Heart left ventricle (tissue), 16 donors: ENCODE data around the gene PHACTR3. TPM values are rescaled to one million over a fixed set of nuclear protein-coding genes. Genes with fewer than 3 reads are reported as not detected.

Experiments
- ATAC-seq, 4 donors: fragments of 200-7000 bp; cut with Tn5 transposase; one replicate each; pipeline ENCODE4 v1.9.1; 2020 to 2022; ENCODE audit warnings: moderate library complexity in 4 of 4, mild to moderate bottlenecking in 3 of 4, moderate number of reproducible peaks in 1 of 4
- DNase-seq, 5 donors: peaks; one replicate each; pipeline ENCODE4 v3.0.0-alpha.2; 2020
- H3K27ac ChIP-seq, 12 donors: fragments of 200-600 bp; sonication (generic) in 4 of 12; one replicate each; pipeline versions ENCODE4 v1.5.0 to v1.8.0; 2016 to 2022; ENCODE audit warnings: mild to moderate bottlenecking in 2 of 12
- H3K27me3 ChIP-seq, 9 donors: fragments of 200-600 bp; sonication (generic) in 2 of 9; one replicate each; pipeline versions ENCODE4 v1.5.1 to v1.8.0; 2016 to 2022; ENCODE audit warnings: mild to moderate bottlenecking in 3 of 9
- H3K36me3 ChIP-seq, 9 donors: fragments of 200-600 bp; sonication (generic) in 2 of 9; one replicate each; pipeline versions ENCODE4 v1.5.0 to v1.8.0; 2018 to 2022; ENCODE audit warnings: mild to moderate bottlenecking in 2 of 9
- H3K4me1 ChIP-seq, 12 donors: fragments of 200-600 bp; sonication (generic) in 4 of 12; one replicate each; pipeline versions ENCODE4 v1.5.0 to v1.8.0; 2016 to 2022; ENCODE audit warnings: mild to moderate bottlenecking in 3 of 12
- H3K4me3 ChIP-seq, 12 donors: fragments of 200-600 bp; sonication (generic) in 4 of 12; one replicate each; pipeline versions ENCODE4 v1.5.0 to v1.8.0; 2017 to 2022; ENCODE audit warnings: mild to moderate bottlenecking in 9 of 12, moderate library complexity in 4 of 12
- H3K9me3 ChIP-seq, 12 donors: fragments of 200-600 bp; sonication (generic) in 4 of 12; one replicate each; pipeline versions ENCODE4 v1.5.0 to v1.8.0; 2016 to 2022; ENCODE audit warnings: mild to moderate bottlenecking in 1 of 12
- CTCF ChIP-seq, 12 donors: fragments of 200-600 bp; sonication (generic) in 4 of 12; IDR thresholded peaks; one replicate each; pipeline versions ENCODE4 v1.5.0 to v1.8.0; 2018 to 2022; ENCODE audit warnings: antibody characterized with exemption in 12 of 12, mild to moderate bottlenecking in 5 of 12
- POLR2A ChIP-seq, 2 donors: fragments of 450-650 bp; IDR thresholded peaks; one replicate each; pipeline ENCODE4 v1.6.1; 2017; ENCODE audit warnings: antibody characterized with exemption in 2 of 2, mild to moderate bottlenecking in 2 of 2, moderate library complexity in 2 of 2
- WGBS, 4 donors: extraction: QIAGEN DNeasy Blood & Tissue Kit in 2 of 4; methylation state at CpG; one replicate each; pipeline versions ENCODE4 v1.1.5 to v1.1.7; 2013 to 2018; 5-methylcytosine and 5-hydroxymethylcytosine counted together
- intact Hi-C, 10 donors: fragments of 100-400 bp; cut with DNase I; formaldehyde crosslinking; loops; one replicate each; pipeline versions ENCODE4 v1.11.1 to v1.14.2; 2022
- polyA plus RNA-seq, 2 donors: library from polyadenylated mRNA; stranded (reverse); fragments of 200-250 nt; gene quantifications; one replicate each; pipeline ENCODE4 v1.2.3, GENCODE V29; 2013
- total RNA-seq, 9 donors: library from RNA; depleted of rRNA in 2 of 9; stranded (reverse); fragments of >200 nt in 2 of 9; fragmentation: NEBNext Ultra II Directional in 3 of 9; extraction: Animal tissue kit (Norgen Biotek cat#: 25700) in 3 of 9; gene quantifications; one replicate each; pipeline versions ENCODE4 v1.1.0 to v1.2.4, GENCODE V29; 2016 to 2023
- donor health status: ischemic (EF 13 %, LVEDD 7.1; RV severe dilation, severe dysfunction).
- donor health status: healthy with polysubstance abuse.
- donor health status: DM: no; HTN: yes; CAD: no.
- donor health status: DM: no; HTN: no; CAD: no.
- donor health status: ischemic (EF 25% LVEDD 6.9; RV normal size, moderate dysfunction).
- donor health status: ischemic (EF 25% LVEDD 5.7; RV mildly dilated, moderate dysfunction).
- donor health status: healthy.
- donor health status: DM: yes; HTN: yes; CAD: no.
- donor health status: ischemic (EF 35%, LVEDD 5.7; RV mildly dilated, moderate dysfunction).
- donor health status: nonischemic (EF 11% LVEDD 7.7; RV severe dilation, severe dysfunction).
- donor health status: DM: yes; HTN: yes; CAD: no.
- donor health status: PGD.
- donor health status: ischemic (EF 29% LVEDD 5.4; RV normal size, mild dysfunction).
- donor health status: nonischemic (EF 23%, LVEDD 6.1; RV moderate dilation, normal function).

The PHACTR3 gene
- total and polyA plus RNA-seq, 11 donors = 0.19 to 14.6 (median 3.5) TPM

GRCh38 chr20:59708326-59708725 lies 104.0 kb downstream of the PHACTR3 start:
- ATAC-seq = no peak
- Histone ChIP-seq H3K9me3 (peaks cover 0 to 14% (median 6%) of the 10 kb centered on the region in 12 donors), H3K27ac (no peak overlapping the region), H3K36me3 (no peaks in the 10 kb centered on the region), H3K4me3 (no peak overlapping the region), H3K27me3 (peaks cover 0 to 29% (median 0%) of the 10 kb centered on the region in 9 donors), H3K4me1 (no peaks in the 10 kb centered on the region)
- DNase-seq = no peak
- WGBS, 4 donors = 62 to 86% (median 77%) methylated on average over 5 to 6 of the region's 6 CpGs
- intact Hi-C loops = loop anchor here in 1 of 10 donors (5.0 kb wide), 1 partner anchor 101 kb away; no protein-coding TSS in a partner anchor
- TF ChIP-seq CTCF (IDR thresholded peaks at IDR 0.05) (no peak), POLR2A (IDR thresholded peaks at IDR 0.05) (no peak)

DNA sequence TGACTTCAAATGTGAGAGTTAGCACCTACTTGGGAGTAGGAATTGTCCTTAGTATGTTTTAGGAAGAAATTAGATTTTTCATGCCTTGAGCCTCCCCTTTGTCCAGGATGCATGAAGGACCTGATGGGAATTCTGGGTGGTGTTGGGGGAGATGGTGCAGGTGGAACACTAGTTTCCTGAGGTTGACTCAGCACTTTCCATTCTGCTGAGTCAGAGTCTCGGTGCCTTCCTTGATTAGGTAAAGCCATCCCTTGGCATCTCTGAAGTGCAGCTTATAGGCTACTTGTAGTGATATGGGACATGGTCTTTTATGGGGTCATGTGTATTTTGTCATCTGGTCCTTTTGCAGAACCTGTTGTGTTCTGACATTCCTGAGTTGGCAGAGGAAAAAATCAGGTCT lies 105.3 kb downstream of the PHACTR3 start:
- no peak for TF ChIP-seq CTCF (IDR thresholded peaks at IDR 0.05)
- TF ChIP-seq POLR2A (IDR thresholded peaks at IDR 0.05) = no peak
- Histone ChIP-seq H3K27me3 (peaks cover 0 to 26% (median 0%) of the 10 kb centered on the region in 9 donors), H3K36me3 (no peaks in the 10 kb centered on the region), H3K9me3 (peaks cover 0 to 18% (median 6%) of the 10 kb centered on the region in 12 donors), H3K27ac (no peak overlapping the region), H3K4me1 (no peaks in the 10 kb centered on the region), H3K4me3 (no peak overlapping the region)
- intact Hi-C loops = loop anchor here in 1 of 10 donors (5.0 kb wide), 1 partner anchor 102 kb away; no protein-coding TSS in a partner anchor
- ATAC-seq (no peak), DNase-seq (no peak)
- 56 to 75% (median 62%) methylated on average over 1 of the region's 1 CpG for WGBS, 4 donors

- H3K27me3 ChIP-seq = peaks cover 0 to 55% (median 3%) of the 10 kb centered on the region in 9 donors
- H3K27ac ChIP-seq = no peak overlapping the region
- ATAC-seq (no peak), DNase-seq (no peak)
- TF ChIP-seq POLR2A (IDR thresholded peaks at IDR 0.05) (no peak), CTCF (IDR thresholded peaks at IDR 0.05) (no peak)
- H3K4me1 ChIP-seq = peaks cover 0 to 13% (median 0%) of the 10 kb centered on the region in 12 donors
- peaks cover 0 to 6% (median 0%) of the 10 kb centered on the region in 12 donors for H3K9me3 ChIP-seq
- no peaks in the 10 kb centered on the region for H3K36me3 ChIP-seq
- intact Hi-C loops = no loop called here
- H3K4me3 ChIP-seq = no peak overlapping the region
These were observed 113.7 kb downstream of the PHACTR3 start for GRCh38 chr20:59718071-59718470.

- Histone ChIP-seq H3K27me3 (peaks cover 0 to 51% (median 3%) of the 10 kb centered on the region in 9 donors), H3K4me1 (peaks cover 0 to 16% (median 0%) of the 10 kb centered on the region in 12 donors), H3K27ac (no peak overlapping the region), H3K9me3 (no peaks in the 10 kb centered on the region), H3K4me3 (no peak overlapping the region), H3K36me3 (no peaks in the 10 kb centered on the region)
- DNase-seq (no peak), ATAC-seq (no peak)
- intact Hi-C loops = no loop called here
- TF ChIP-seq POLR2A (IDR thresholded peaks at IDR 0.05) (no peak), CTCF (IDR thresholded peaks at IDR 0.05) (no peak)
- 83 to 89% (median 88%) methylated on average over 12 of the region's 12 CpGs for WGBS, 4 donors
These were observed 114.4 kb downstream of the PHACTR3 start for GRCh38 chr20:59718751-59719150.
